NCI-H1436 treated with DMSO at 0.1 percent for 48 hours (cell line): ENCODE results near the gene WDR6.
"Not testable (repeated sequence)": the region's sequence is repeated elsewhere in the genome, so short reads cannot be mapped to it uniquely, and the experiment has no call there.

Experiments
- DNase-seq: peaks from one replicate; lab custom pipeline; 2025; lab: John Stamatoyannopoulos, UW

Gene WDR6

DNA sequence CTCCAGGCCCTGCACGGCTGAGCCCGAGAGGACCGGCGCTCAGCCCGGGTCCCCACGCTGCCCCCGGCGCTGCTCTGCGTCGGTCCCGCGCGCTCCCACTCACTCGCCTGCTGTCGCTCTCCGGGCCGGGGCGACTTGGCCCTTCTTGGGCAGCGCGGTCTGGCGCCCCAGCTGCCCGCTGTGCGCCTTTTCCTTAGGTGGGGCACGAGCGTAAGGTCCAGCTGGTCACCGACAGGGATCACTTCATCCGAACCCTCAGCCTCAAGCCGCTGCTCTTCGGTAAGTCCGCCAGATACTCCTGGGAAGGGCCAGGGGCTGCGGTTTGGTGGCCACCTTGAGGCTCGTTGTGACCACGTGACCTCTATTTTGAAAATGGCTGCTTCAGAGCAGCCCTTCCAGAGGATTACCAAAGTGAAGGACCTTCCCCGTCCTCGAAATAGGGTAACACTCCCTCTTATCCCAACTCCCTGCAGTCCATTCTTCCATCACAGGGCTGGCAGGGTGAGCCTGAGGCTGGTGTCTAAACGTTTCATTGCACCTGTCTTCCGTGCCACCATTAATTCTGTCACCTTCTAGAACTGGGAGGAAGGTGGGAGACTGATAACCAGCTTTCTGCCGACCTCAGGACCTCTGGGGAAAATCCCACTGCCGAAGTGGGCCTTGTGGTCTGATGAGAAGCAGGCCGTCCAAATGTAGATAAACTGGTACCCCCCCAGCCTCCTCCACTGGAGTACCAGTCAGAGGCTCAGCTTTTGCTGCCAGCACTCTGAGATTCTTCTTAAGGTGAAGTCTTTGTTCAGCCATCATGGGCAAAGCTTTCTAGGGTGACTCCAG, 16.3 kb upstream of the WDR6 start:
- DNase-seq = no peak

DNA sequence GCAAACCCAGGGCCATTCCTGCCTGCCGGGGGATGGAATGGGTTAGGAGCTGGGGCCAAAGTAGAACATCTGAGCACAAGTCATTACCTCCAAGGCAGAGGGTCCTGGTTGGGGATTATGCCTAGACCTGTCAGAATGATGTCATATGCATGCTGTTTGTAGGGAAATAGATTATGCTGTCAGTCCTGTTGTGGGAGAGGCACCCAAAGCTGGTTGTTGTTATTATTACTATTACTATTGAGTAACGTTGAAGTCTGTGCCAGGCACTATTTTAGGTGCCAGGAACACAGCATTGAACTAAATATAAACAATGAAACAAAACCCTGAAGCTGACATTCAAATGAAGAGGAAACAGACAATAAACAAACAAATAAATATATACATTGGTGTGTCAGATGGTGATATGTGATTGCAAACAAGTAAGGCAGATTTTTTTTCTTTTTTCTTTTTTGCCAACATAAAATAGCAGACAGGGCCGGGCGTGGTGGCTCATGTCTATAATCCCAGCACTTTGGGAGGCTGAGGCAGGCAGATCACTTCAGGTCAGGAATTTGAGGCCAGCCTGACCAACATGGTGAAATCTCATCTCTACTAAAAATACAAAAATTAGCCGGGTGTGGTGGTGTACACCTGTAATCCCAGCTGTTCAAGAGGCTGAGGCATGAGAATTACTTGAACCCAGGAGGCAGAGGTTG, 15.2 kb upstream of the WDR6 start:
- no peak for DNase-seq

DNA sequence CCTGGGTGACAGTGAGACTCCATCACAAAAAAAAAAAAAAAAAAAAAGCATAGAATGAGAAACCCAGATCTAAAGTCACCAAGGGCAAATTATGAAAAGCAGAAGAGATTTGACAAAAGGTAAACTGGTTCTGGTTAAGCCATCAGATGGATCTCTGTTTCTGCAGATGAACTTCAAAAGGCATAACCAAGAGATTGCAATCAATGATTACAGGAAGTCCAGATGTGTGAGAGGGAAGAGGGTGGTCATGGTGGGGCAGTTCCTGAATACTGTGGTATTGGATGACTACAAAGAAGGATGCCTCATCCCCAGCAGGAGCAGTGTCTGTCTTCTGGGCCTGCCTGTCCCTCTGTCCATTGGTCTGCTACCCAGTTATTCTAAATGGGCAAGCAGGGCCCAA, 13.4 kb upstream of the WDR6 start:
- no peak for DNase-seq

DNA sequence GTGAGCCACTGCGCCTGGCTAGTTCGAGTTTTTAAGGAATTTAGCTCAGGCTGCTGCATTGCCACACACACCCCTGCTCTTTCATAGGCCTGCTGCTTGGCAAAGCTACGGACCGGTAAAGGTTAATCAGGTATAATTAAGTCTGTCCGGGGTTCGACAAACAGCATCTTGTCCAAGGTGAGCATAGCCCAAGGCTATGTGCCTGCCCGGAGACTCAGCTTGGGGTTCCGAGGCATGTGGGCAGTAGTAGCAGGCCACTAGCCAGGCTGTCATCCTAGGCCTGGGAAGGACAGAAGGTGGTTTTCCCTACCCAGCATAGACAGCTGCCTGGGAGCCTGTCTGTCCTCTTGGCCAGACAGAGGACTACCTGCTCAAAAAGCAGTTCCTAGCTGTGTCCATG, 10.6 kb upstream of the WDR6 start:
- DNase-seq = no peak

- DNase-seq = no peak
These were observed 10.0 kb upstream of the WDR6 start for GRCh38 chr3:48997102-48997635.

DNA sequence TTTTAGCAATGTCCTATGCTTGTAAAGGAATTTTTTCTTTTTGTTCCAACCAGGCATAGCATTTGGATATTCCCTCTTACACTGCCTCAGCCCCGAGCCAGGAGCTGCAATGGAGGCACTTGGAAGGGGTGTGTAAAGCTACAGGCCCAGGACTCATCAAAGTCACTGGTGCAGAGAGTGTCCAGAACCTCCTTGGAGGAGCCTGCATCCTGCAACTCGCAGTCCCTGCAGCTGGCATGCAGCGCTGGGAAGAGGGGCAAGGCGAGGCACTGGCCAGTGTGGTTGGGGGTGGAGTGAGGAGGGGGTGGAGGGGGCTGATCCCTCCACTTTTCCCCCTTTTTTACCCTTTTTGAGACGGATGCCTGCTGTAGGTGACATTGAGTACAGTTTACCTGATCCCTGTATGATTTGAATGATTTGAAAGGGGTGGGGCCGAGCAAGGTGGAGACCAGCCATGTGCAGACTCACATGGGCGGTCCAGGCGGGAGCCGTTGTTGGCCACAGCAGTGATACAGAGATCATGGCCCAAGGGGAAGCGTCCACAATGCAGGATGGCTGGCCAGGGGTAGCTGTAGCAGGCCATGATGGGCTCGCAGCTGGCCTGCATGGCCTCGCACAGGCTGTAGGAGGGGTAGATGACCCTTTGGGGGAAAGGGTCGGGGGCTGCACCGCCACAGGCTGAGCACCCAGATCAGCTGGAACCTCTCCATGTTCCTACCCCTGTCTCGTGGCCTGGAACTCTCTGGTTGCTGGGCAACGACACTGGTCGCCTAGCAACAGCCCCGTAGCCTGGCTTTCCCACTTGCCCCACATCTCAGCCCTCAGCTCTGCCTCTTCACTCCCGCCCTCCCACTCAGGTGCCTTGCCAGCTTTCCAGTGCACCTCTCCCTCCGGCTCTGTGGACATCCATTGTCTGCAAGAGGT, 9.2 kb upstream of the WDR6 start:
- no peak for DNase-seq

DNA sequence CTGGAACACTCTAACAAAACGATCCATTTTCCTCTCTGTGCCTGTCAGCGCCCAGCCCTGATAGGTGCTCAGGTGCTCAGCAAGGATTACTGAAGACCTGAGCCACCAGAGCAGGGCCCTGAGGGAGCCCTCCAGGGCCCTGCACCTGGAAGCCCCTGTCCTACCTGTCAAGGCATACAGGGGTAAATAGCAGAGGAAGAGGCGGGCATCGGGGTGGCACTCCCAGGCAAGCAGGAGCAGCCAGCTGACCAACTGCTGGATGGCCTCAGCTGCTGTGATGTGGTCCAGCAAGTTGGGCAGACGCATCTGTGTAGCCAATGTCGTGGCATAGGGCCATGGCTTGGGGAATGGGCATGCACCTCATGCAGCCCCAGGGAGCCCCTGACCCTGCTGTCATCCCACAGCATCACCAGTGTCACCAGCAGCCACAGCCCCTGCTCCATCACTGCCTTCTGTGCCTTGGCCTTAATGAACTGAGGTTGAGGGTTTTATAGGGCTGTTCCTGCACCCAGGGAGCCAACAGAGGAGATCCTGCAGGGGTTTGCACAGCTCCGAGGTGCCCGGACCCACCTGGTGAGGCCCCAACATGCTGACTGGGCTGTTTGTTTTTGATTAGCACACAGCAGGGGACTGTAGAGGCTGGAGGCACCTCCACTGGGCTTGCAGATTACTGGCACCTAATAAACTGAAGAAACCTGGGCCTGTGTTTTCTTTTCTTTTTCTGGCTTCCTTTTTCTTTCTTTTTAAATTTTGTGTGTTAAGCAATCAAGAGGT, 7.9 kb upstream of the WDR6 start:
- DNase-seq = no peak

DNA sequence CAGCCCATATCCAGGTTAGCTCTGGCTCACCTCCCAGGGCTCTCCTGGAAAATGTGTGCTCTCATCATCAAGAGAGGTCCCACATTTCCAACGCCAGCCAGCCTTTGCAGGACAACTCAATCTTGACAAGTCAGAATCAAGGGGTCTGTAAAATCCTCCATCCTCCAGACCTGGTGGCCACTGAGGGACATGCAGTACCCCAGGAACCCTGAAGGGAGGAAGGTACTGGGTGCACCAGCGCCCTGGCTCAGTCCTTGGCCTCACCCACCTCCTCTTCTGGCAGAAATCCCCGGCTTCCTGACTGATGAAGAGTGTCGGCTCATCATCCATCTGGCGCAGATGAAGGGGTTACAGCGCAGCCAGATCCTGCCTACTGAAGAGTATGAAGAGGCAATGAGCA, 6.0 kb upstream of the WDR6 start:
- DNase-seq = no peak

DNA sequence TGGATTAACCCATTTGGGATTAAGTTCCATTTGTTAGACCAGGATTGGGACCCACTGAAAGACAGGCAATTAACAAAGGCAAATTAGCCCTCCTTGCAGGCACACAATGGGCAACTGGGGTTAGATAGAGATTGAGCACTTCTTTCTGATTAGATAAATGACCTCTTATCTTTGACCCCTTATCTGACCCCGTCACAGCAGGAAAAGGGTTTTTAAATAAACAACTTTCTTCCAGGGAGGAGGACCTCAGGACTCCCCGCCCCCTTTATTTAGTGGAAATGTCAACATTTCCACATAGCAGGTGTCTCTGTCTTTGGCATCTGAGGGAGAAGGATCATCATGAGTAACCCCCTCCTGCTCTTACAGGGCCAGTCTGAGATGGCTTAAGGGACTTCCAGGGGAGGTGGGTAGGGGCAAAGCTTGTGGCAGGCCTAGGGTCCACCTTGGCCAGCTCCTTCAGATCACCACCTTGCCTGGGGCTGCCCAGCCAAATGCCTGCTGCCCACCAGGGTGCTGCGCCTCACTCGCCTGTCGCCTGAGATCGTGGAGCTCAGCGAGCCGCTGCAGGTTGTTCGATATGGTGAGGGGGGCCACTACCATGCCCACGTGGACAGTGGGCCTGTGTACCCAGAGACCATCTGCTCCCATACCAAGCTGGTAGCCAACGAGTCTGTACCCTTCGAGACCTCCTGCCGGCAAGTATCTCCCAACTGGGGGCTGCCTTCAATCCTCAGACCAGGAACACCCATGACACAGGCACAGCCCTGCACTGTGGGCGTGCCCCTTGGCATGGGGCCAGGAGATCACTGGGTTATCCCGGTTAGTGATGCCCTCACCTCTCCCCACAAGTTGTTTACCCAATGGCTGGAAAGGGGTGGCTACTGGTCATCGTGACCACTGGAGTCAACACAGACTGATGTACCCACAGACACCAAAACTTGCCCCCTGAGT, 2.6 kb upstream of the WDR6 start:
- DNase-seq = no peak

DNA sequence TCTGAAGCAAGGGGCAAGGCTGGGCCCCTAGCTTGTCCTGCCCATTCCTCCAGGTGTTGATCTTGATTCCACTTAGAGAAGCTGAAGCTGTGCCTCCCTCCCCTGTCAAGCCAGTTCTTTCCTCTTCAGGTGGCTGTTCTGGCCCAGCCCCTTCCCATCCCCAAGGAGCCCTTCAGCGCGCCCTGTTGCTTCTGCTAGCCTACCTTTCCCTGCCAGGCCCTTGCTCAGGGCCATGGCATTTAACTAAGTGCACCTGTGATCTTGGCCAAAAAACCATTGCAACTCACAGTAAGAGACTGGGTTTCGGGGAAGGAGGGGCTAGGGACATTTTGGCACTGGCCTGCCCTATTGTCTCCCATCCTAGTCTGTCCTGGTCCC, 1.9 kb upstream of the WDR6 start:
- no peak for DNase-seq

- no peak for DNase-seq
These were observed 1.2 kb upstream of the WDR6 start for GRCh38 chr3:49005998-49006397.

- no peak for DNase-seq
These were observed 653 bp upstream of the WDR6 start for GRCh38 chr3:49006408-49007067.

- DNase-seq = no peak
These were observed 759 bp downstream of the WDR6 start for GRCh38 chr3:49007771-49008528.

DNA sequence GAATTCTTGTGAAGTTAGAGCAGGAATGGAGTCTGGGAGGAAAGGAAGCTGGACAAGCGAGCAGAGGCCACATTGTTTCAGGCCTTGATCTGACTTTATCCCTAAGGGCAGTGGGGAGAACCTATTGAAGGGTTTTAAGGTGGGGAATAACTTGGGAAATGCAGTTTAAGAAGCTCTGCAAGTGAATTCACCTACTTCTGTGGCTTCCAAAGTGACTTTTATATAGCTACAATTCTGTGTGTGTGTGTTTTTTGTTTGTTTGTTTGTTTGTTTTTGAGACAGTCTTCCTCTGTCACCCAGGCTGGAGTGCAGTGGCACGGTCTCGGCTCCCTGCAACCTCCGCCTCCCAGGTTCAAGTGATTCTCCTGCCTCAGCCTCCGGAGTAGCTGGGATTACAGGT, 1.4 kb downstream of the WDR6 start:
- not testable (repeated sequence) for DNase-seq

DNA sequence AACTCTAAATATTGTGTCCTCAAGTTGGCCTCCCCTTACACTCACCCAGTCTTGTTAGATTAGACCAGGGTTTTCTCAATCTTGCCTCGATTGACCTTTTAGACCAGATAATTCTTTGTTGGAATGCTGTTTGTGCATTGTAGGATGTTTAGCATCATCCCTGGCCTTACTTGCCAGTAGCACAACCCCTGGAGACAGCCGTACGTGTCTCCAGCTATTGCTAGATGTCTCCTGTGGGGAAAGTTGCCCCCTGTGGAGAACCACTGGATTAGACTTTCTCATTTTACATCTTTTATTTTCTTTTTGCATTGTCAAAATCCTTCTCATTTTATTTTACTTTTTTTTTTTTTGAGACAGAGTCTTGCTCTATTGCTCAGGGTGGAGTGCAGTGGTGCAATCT, 2.2 kb downstream of the WDR6 start:
- no peak for DNase-seq

DNA sequence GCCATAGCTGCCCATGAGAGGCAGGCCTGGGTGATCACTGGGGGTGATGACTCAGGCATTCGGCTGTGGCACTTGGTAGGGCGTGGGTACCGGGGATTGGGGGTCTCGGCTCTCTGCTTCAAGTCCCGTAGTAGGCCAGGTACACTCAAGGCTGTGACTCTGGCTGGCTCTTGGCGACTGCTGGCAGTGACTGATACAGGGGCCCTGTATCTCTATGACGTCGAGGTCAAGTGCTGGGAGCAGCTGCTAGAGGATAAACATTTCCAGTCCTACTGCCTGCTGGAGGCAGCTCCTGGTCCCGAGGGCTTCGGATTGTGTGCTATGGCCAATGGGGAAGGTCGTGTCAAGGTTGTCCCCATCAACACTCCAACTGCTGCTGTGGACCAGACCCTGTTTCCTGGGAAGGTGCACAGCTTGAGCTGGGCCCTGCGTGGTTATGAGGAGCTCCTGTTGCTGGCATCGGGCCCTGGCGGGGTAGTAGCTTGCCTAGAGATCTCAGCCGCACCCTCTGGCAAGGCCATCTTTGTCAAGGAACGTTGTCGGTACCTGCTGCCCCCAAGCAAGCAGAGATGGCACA, 5.3 kb downstream of the WDR6 start:
- DNase-seq = no peak

- DNase-seq = no peak
These were observed 6.0 kb downstream of the WDR6 start for GRCh38 chr3:49013113-49013737.
